ENCODE measurements around the gene INKA1. TPM values are rescaled to one million over a fixed set of nuclear protein-coding genes. Genes with fewer than 3 reads are reported as not detected.

INKA1 gene
- total RNA-seq, result 5.1 TPM

DNA sequence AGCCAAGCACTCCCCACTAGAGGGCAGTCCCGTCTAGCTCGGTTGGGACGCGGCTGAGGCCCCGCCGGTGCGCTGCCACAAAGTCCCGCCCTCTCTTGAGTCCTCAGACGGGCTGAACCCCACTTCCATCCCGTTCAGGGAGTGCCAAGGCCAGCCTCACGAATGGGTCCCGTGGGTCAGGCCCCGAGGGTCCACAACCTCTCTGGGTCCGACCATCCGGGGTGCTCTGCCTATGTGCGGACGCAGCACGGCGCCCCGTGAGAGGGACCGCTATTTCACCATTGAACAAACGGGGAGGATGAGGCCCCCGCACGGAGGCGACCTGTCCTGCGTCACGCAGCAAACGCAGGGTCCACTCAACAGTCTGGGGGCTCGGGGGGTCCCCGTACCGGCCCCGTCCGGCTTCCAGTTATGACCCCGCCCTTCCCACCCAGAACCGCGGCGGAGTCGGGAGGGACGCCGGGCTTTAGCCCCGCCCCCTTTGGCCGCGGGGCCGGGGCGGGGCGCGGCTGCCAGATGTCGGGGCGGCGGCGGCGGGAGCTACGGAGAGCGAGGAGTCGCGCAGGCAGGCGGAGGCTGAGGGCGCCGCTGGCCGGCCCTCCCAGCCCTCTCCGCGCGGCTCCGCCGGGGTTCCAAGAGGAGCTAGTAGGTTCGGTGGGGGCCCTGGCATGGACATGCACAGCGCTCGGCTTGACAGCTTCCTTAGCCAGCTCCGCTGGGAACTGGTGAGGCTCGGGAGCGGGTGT lies at the start of gene INKA1:
Gene INKA1 (plus strand): TSS at position 543 of the 746 bp plus-strand sequence. CDS start 132 bp downstream, at position 675.

DNA sequence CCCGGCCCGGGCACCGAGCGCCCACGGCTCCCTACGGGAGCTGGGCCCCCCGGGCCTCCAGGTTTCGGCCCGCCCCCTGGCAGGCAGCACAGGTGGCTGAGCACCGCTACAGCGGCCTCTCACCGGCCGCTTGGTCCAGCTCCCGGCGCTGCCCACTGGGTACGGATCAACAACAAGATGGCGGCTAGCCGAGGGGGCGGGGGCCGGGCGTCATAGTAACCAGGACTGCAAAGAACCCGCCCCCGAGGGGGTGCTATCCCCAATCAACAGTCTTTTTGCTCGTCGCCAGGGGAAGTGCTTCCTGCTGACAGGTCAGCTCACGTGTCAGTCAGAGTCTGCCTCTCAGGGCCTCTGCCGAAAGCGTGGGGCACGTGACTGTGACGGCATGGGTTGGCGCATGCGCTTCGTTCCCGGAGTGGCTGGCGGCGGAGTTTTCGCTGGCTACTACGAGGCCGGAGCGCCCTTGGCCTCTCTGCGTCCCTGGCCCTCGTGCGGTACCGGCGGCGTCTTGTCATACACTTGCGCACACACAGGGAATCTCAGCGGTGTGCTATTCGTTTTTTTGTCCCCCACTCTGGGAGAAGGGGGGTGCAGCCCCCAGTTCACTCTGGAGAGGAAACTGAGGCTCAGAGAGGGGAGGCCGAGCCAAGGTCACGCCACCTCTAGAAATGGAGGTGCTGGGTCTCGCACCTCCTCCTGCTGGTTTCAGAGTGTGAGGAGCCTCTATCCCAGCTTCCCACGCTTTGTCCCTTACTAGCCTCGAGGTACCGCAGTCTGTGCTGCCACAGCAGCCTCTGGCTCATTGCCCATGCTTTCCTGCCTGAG lies 16.5 kb upstream of the INKA1 start, which contains the start of gene IP6K1:
Gene IP6K1 (minus strand): TSS at position 186 of the 825 bp plus-strand sequence. CDS start 38,502 bp downstream, outside the sequence.

DNA sequence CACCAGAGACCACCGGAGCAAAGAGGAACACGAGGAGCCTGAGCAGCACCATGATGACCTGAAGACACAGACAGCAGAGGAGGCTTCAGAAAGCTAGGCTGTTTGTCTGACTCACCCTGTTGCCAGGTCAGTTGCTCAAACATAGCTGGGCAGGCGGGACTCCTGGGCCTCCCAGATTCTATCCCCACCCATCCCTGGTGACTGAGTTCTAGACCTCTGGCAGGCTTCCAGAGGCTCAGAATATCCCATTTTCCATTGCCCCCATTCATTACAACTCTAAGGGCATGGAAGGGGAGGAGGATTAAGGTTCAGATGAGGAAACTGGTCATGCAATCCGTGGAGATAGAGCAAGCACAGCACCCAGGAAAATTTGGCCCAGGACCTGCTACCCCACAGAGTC lies 3.3 kb upstream of the INKA1 start, which contains the start of gene CDHR4:
Gene CDHR4 (minus strand): TSS at position 113 of the 400 bp plus-strand sequence. CDS start 61 bp downstream, at position 52.

DNA sequence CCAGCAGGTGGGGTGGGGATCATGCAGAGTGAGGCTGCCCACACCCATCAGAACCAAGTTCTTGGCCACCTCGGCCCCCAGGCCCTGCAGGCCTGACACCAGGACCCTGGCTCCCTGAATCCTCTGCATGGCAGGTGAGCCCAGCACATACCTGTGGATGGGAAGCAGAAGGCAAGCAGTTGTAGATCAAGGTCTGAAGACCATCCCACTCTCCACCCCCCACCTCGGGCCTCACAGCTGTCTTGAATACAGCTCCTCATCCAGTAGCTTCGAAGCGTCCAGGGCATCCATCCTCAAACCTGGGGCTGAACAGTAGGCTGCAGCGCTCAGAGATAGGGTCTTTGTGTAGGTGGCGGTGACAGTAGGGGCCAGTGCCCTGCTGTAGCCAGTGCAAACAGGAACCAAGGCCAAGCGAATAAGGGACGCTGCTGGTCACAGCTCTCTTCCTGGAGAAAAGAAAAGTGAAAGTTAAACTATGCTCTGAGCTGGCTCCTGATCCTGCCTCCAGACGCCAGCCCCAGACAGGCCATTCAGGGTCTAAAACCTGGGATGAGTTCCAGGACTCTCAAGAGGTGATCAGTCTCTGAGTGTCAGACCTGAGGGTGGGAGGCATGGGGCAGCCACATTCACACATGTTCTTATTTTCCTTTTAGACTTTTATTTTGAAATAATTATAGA lies 10.6 kb downstream of the INKA1 start, which contains the start of gene UBA7:
Gene UBA7 (minus strand): TSS at position 457 of the 678 bp plus-strand sequence. CDS start 166 bp downstream, at position 291.

Small RNAs within 50 kb of the gene (small RNA-seq; reads per million reads assigned to genes)
- not detected for gene COX6CP14

Other genes with a start within 250 kb of the INKA1 start
- gene BSN, start 248.8 kb upstream of the INKA1 start, total RNA-seq, result 11.5 TPM
- 75.2 TPM for gene APEH, start 128.9 kb upstream of the INKA1 start, total RNA-seq
- 7.6 TPM for gene MST1, start 113.8 kb upstream of the INKA1 start, total RNA-seq
- 28.6 TPM for gene RNF123, start 113.7 kb upstream of the INKA1 start, total RNA-seq
- 0.92 TPM for gene AMIGO3, start 83.6 kb upstream of the INKA1 start, total RNA-seq
- gene GMPPB, start 79.3 kb upstream of the INKA1 start, total RNA-seq, result 11.1 TPM
- gene IP6K1, start 16.7 kb upstream of the INKA1 start, total RNA-seq, result 55.8 TPM
- gene CDHR4, start 3.4 kb upstream of the INKA1 start, total RNA-seq, result 0.23 TPM
- 8.3 TPM for gene UBA7, start 10.7 kb downstream of the INKA1 start, total RNA-seq
- gene TRAIP, start 53.3 kb downstream of the INKA1 start, total RNA-seq, result 4.4 TPM
- 144 TPM for gene CAMKV, start 66.6 kb downstream of the INKA1 start, total RNA-seq
- gene MST1R, start 100.6 kb downstream of the INKA1 start, total RNA-seq, result 0.92 TPM
- 14.3 TPM for gene MON1A, start 126.5 kb downstream of the INKA1 start, total RNA-seq
- 93.7 TPM for gene RBM6, start 136.9 kb downstream of the INKA1 start, total RNA-seq

Measured in diencephalon (tissue), 1 donor.